Caco-2 (cell line): ENCODE data around the gene IFNA4. TPM values are rescaled to one million over a fixed set of nuclear protein-coding genes. Genes with fewer than 3 reads are reported as not detected.
"Not testable (repeated sequence)": the region's sequence is repeated elsewhere in the genome, so short reads cannot be mapped to it uniquely, and the experiment has no call there.

Experiments used
- BruUV-seq: library from RNA; stranded (reverse); fragments of 400-500 nt; replicated peaks from 2 replicates; lab custom pipeline; 2021; lab: Mats Ljungman, UMichigan
- CTCF ChIA-PET: fragments of 300-600 bp; sonication (Branson Sonifier 250); formaldehyde crosslinking; loops from one replicate; lab custom pipeline; 2022; ENCODE audit warnings: antibody characterized with exemption; lab: Charles Lee
- POLR2A ChIA-PET: fragments of 300-600 bp; sonication (Branson Sonifier 250); formaldehyde crosslinking; loops from one replicate; lab custom pipeline; 2022; ENCODE audit warnings: antibody characterized with exemption; lab: Charles Lee
- DNase-seq, 2 experiments: peaks; one replicate each; pipeline versions ENCODE4 v3.0.0 to v3.0.0-alpha.2; 2020 to 2022
- H3K27me3 ChIP-seq: replicated peaks from 2 replicates; pipeline ENCODE4 v1.6.0; 2011; ENCODE audit warnings: low read length; ENCODE audit not compliant: control insufficient read depth, insufficient read depth
- H3K36me3 ChIP-seq: 2 replicates; pipeline ENCODE4 v1.5.1; 2011; ENCODE audit warnings: low read length; ENCODE audit not compliant: control insufficient read depth, insufficient read depth
- H3K4me1 ChIP-seq: fragments of 250-450 bp; sonication (Bioruptor Pico); 2 replicates; pipeline ENCODE4 v1.5.1; 2020; ENCODE audit warnings: mild to moderate bottlenecking
- H3K4me3 ChIP-seq: 2 replicates; pipeline ENCODE4 v1.5.1; 2011; ENCODE audit warnings: low read depth, mild to moderate bottlenecking, control low read depth, low read length
- H3K9me3 ChIP-seq: fragments of 250-450 bp; sonication (Bioruptor Pico); 2 replicates; pipeline ENCODE4 v1.5.1; 2020; ENCODE audit warnings: mild to moderate bottlenecking, moderate library complexity
- H3K27ac Mint-ChIP-seq: one replicate; pipeline ENCODE4 v1.8.0; 2022; ENCODE audit warnings: mixed read lengths; ENCODE audit not compliant: unreplicated experiment
- H3K27me3 Mint-ChIP-seq: one replicate; pipeline ENCODE4 v1.8.0; 2022; ENCODE audit warnings: mixed read lengths; ENCODE audit not compliant: insufficient read depth, unreplicated experiment
- H3K36me3 Mint-ChIP-seq: one replicate; pipeline ENCODE4 v1.8.0; 2022; ENCODE audit warnings: mild to moderate bottlenecking, mixed read lengths; ENCODE audit not compliant: insufficient read depth, unreplicated experiment
- H3K4me1 Mint-ChIP-seq: one replicate; pipeline ENCODE4 v1.8.0; 2022; ENCODE audit warnings: low read depth, mixed read lengths; ENCODE audit not compliant: unreplicated experiment
- H3K4me3 Mint-ChIP-seq: one replicate; pipeline ENCODE4 v1.8.0; 2022; ENCODE audit warnings: mild to moderate bottlenecking, moderate library complexity, mixed read lengths; ENCODE audit not compliant: unreplicated experiment
- H3K9me3 Mint-ChIP-seq: one replicate; pipeline ENCODE4 v1.8.0; 2022; ENCODE audit warnings: mixed read lengths; ENCODE audit not compliant: unreplicated experiment
- CTCF ChIP-seq, 2 experiments: fragments of 200-600 bp in 1 of 2; IDR thresholded peaks; 1 replicate in 1 of 2; 2 replicates in 1 of 2; pipeline versions ENCODE4 v1.5.1 to v1.8.0; 2011 to 2022; ENCODE audit warnings: antibody characterized with exemption in 1 of 2, control low read depth in 1 of 2, inconsistent platforms in 1 of 2, low read depth in 1 of 2, low read length in 1 of 2, mild to moderate bottlenecking in 1 of 2, moderate library complexity in 1 of 2; ENCODE audit not compliant: insufficient read depth in 1 of 2, severe bottlenecking in 1 of 2, unreplicated experiment in 1 of 2
- intact Hi-C: fragments of 100-400 bp; cut with micrococcal nuclease; formaldehyde crosslinking; loops from one replicate; pipeline ENCODE4 v1.10.0; 2022; ENCODE audit not compliant: unreplicated experiment
- total RNA-seq: library from RNA; stranded (reverse); gene quantifications from 2 replicates; pipeline ENCODE4 v1.2.3, GENCODE V29; 2022

Gene IFNA4
- total RNA-seq, 1 experiment from 2014 or later, result not detected

- H3K27me3 ChIP-seq, H3K27ac Mint-ChIP-seq, DNase-seq, POLR2A ChIA-PET, H3K36me3 ChIP-seq, H3K4me3 Mint-ChIP-seq, H3K9me3 ChIP-seq, BruUV-seq, H3K4me1 Mint-ChIP-seq, H3K36me3 Mint-ChIP-seq, H3K9me3 Mint-ChIP-seq, H3K4me1 ChIP-seq, H3K4me3 ChIP-seq, H3K27me3 Mint-ChIP-seq: not testable (repeated sequence)
- CTCF ChIA-PET, result interaction anchor here (0.6 kb wide), 1 partner anchor 19 kb away, joined by 3 read pairs; no protein-coding TSS in a partner anchor
- intact Hi-C loops, result loop anchor here (10.0 kb wide), 1 partner anchor 241 kb away; no protein-coding TSS in a partner anchor
- TF ChIP-seq CTCF (IDR thresholded peaks at IDR 0.05; ENCODE audit: insufficient read depth in 1 of 2, low read depth in 1 of 2, low read length in 1 of 2, severe bottlenecking in 1 of 2, unreplicated experiment in 1 of 2), result peak in 1 of 2 experiments; percentile 32
Measured at GRCh38 chr9:21213411-21214326, 26.3 kb upstream of the IFNA4 start.

- BruUV-seq, H3K4me3 Mint-ChIP-seq, H3K27me3 ChIP-seq, H3K36me3 ChIP-seq, CTCF ChIA-PET, H3K9me3 Mint-ChIP-seq, H3K9me3 ChIP-seq, H3K36me3 Mint-ChIP-seq, DNase-seq, H3K4me1 Mint-ChIP-seq, H3K4me1 ChIP-seq, H3K4me3 ChIP-seq, H3K27ac Mint-ChIP-seq, POLR2A ChIA-PET, H3K27me3 Mint-ChIP-seq: not testable (repeated sequence)
- intact Hi-C loops, result loop anchor here (10.0 kb wide), 1 partner anchor 243 kb away; no protein-coding TSS in a partner anchor
Measured at GRCh38 chr9:21212160-21212559, 24.8 kb upstream of the IFNA4 start.

GRCh38 chr9:21210782-21211181 is 23.4 kb upstream of the IFNA4 start:
- H3K4me1 ChIP-seq, H3K4me1 Mint-ChIP-seq, BruUV-seq, POLR2A ChIA-PET, H3K4me3 ChIP-seq, H3K27me3 ChIP-seq, H3K27ac Mint-ChIP-seq, H3K9me3 Mint-ChIP-seq, H3K27me3 Mint-ChIP-seq, DNase-seq, H3K4me3 Mint-ChIP-seq, H3K9me3 ChIP-seq, CTCF ChIA-PET, H3K36me3 Mint-ChIP-seq, H3K36me3 ChIP-seq: not testable (repeated sequence)
- intact Hi-C loops, result loop anchor here (10.0 kb wide), 1 partner anchor 244 kb away; no protein-coding TSS in a partner anchor

- no peak for TF ChIP-seq CTCF (IDR thresholded peaks at IDR 0.05; ENCODE audit: insufficient read depth in 1 of 2, low read depth in 1 of 2, low read length in 1 of 2, severe bottlenecking in 1 of 2, unreplicated experiment in 1 of 2)
- intact Hi-C loops, result loop anchor here (10.0 kb wide), 1 partner anchor 244 kb away; no protein-coding TSS in a partner anchor
- Mint-ChIP-seq H3K27me3 (peaks cover 14% of the 10 kb centered on the region), H3K27ac (no peak overlapping the region), H3K4me3 (no peak overlapping the region), H3K4me1 (no peaks in the 10 kb centered on the region), H3K36me3 (no peaks in the 10 kb centered on the region), H3K9me3 (no peaks in the 10 kb centered on the region)
- no TSS peak for BruUV-seq
- DNase-seq, result no peak
- ChIA-PET CTCF (no interaction called here), POLR2A (no interaction called here)
- H3K4me1 ChIP-seq, result no peaks in the 10 kb centered on the region
- no peak overlapping the region for H3K4me3 ChIP-seq
- H3K9me3 ChIP-seq, result no peaks in the 10 kb centered on the region
- H3K27me3 ChIP-seq, result no peaks in the 10 kb centered on the region
- no peaks in the 10 kb centered on the region for H3K36me3 ChIP-seq
Measured at GRCh38 chr9:21210311-21210710, 22.9 kb upstream of the IFNA4 start.

- DNase-seq, H3K9me3 Mint-ChIP-seq, BruUV-seq, H3K27me3 Mint-ChIP-seq, H3K4me3 Mint-ChIP-seq, H3K36me3 Mint-ChIP-seq, POLR2A ChIA-PET, CTCF ChIA-PET, H3K4me1 ChIP-seq, H3K4me3 ChIP-seq, H3K4me1 Mint-ChIP-seq, H3K27ac Mint-ChIP-seq, H3K36me3 ChIP-seq, H3K27me3 ChIP-seq, H3K9me3 ChIP-seq: not testable (repeated sequence)
- intact Hi-C loops, result loop anchor here (2.0 kb wide), 1 partner anchor 66 kb away; the partner anchor contains the start of gene IFNW1
Measured at GRCh38 chr9:21207043-21207442, 19.7 kb upstream of the IFNA4 start, which contains the start of gene IFNA10. Gene IFNA10 (minus strand): TSS chr9:21207143. CDS start chr9:21207097, 46 bp downstream.
